ENCODE measurements around the gene KCNIP3. TPM values are rescaled to one million over a fixed set of nuclear protein-coding genes. Genes with fewer than 3 reads are reported as not detected.

KCNIP3 gene
- polyA plus RNA-seq, 1 of the 3 experiments (the other 2 are of a cell fraction): 0.97 TPM

DNA sequence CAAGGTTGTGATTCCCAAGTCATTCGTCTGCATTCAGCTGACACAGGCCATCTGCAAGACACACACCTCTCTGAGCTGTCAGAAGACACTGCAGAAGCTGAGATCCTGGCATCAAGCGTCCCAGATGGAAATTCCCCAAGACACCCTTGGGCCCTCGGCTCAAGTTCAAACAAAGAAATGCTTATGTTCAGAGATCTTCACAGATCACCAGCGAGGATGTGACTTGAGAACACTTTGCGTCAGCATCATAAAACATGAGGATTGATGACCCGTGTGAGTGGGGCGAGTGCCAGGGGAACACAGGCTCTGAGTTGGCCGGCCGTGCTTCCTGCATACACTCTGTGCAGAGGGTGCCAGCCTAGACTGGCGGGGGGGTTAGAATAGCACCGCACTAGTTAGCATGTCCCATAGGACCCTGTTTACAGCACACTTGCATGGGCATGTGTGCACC, 36.8 kb downstream of the KCNIP3 start:
- no peak for DNase-seq
- Histone ChIP-seq H3K9me2 (no peaks in the 10 kb centered on the region), H3K79me2 (ENCODE audit: insufficient read depth) (no peaks in the 10 kb centered on the region), H3K4me2 (no peak overlapping the region), H3F3A (replicated peaks; ENCODE audit: insufficient read depth) (no peaks in the 10 kb centered on the region), H3K4me1 (ENCODE audit: control insufficient read depth in 1 of 2, insufficient read depth in 2 of 2, low read depth in 1 of 2, low read length in 1 of 2) (no peaks in the 10 kb centered on the region; a peak in 1 of 4 replicates), H4K20me1 (ENCODE audit: insufficient read depth) (no peaks in the 10 kb centered on the region), H3K27ac (ENCODE audit: low read depth in 2 of 2, low read length in 1 of 2) (peak overlapping the region in 1 of 2 experiments; percentile 62; a peak in 2 of 4 replicates), H3K9ac (no peak overlapping the region), H3K27me3 (ENCODE audit: insufficient read depth) (peaks cover 7% of the 10 kb centered on the region; the same call in 1 of the 2 replicates), H3K4me3 (ENCODE audit: low read depth in 2 of 2, low read length in 1 of 2) (no peak overlapping the region), H2AFZ (ENCODE audit: low read depth) (no peak overlapping the region), H3K36me3 (replicated peaks in 1 of 2; ENCODE audit: control insufficient read depth in 1 of 2, insufficient read depth in 2 of 2, low read length in 1 of 2) (no peaks in the 10 kb centered on the region), H3K9me3 (no peaks in the 10 kb centered on the region)
- ChIA-PET POLR2A (no interaction called here), CTCF (interaction anchor here (1.9 kb wide), 1 partner anchor 19 kb away, joined by 6 read pairs; no protein-coding TSS in a partner anchor)
- 31% methylated on average over 8 of the region's 11 CpGs for WGBS (ENCODE audit: low lambda C conversion rate)
- TF ChIP-seq, protein P1, sequence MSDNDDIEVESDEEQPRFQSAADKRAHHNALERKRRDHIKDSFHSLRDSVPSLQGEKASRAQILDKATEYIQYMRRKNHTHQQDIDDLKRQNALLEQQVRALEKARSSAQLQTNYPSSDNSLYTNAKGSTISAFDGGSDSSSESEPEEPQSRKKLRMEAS (IDR thresholded peaks at IDR 0.05; ENCODE audit: low read depth): peak; percentile 28; the same call in 1 of the 2 replicates
- no peak for TF ChIP-seq MXI1 (IDR thresholded peaks at IDR 0.05; ENCODE audit: low read depth, low read length)
- TF ChIP-seq POLR2AphosphoS5 (IDR thresholded peaks at IDR 0.05; ENCODE audit: low read depth, low read length): peak; percentile 25; the same call in 1 of the 2 replicates
- peak; percentile 83 for TF ChIP-seq TCF12 (IDR thresholded peaks at IDR 0.05)
- TF ChIP-seq ELF1 (IDR thresholded peaks at IDR 0.05): 0 out of 2 replicates have a peak, but pooled peaks have one; percentile 22
- TF ChIP-seq EP300 (IDR thresholded peaks at IDR 0.05; ENCODE audit: borderline replicate concordance in 1 of 2, low read depth in 1 of 2, low read length in 1 of 2): peak in 1 of 2 experiments; percentile 47; a peak in 1 of 4 replicates
- peak; percentile 85 for TF ChIP-seq NFIC (IDR thresholded peaks at IDR 0.05; ENCODE audit: borderline replicate concordance)
- 0 out of 2 replicates have a peak, but pooled peaks have one; percentile 33 for TF ChIP-seq SIN3A (IDR thresholded peaks at IDR 0.05; ENCODE audit: borderline replicate concordance, low read depth, low read length)
- TF ChIP-seq, protein P2, sequence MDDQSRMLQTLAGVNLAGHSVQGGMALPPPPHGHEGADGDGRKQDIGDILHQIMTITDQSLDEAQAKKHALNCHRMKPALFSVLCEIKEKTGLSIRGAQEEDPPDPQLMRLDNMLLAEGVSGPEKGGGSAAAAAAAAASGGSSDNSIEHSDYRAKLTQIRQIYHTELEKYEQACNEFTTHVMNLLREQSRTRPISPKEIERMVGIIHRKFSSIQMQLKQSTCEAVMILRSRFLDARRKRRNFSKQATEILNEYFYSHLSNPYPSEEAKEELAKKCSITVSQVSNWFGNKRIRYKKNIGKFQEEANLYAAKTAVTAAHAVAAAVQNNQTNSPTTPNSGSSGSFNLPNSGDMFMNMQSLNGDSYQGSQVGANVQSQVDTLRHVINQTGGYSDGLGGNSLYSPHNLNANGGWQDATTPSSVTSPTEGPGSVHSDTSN (IDR thresholded peaks at IDR 0.05): peak; percentile 95
- TF ChIP-seq NRF1 (IDR thresholded peaks at IDR 0.05; ENCODE audit: low read depth, low read length): no peak

DNA sequence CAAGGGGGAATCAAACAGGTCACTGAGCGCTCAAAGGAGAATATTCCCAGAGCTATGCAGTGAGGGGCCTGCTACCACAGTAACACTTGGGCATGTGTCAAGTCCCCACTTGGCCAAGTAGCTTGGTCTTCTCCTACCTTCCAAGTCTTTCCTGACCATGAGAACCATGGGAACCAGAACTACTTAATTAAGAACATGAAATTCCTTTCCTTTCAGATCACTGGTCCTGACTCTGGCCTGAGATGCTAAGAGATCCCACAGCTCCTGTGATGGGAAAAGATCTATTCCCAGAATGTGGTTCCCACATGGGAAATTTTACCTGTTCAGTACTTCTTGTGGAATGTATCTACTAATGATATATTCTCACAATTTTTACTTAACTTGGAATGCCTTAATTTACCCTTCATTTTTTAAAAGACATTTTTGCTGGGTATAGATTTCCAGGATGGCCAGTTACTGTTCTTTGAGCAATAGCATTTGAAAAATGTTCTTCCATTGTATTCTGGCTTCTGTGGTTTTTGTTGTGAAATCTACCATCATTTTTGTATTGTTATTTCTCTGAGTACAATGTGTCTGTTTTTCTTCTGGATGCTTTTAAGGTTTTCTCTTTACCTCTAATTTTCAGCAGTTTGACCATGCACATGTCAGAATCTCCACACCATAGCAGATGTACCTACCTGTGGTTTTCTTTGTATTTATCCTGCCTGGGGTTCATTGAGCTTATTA, 37.9 kb downstream of the KCNIP3 start:
- Histone ChIP-seq H3K9me3 (no peaks in the 10 kb centered on the region), H4K20me1 (ENCODE audit: insufficient read depth) (no peaks in the 10 kb centered on the region), H3F3A (replicated peaks; ENCODE audit: insufficient read depth) (no peaks in the 10 kb centered on the region), H3K9ac (no peak overlapping the region), H3K4me3 (ENCODE audit: low read depth in 2 of 2, low read length in 1 of 2) (no peak overlapping the region), H2AFZ (ENCODE audit: low read depth) (no peak overlapping the region), H3K9me2 (no peaks in the 10 kb centered on the region), H3K4me1 (ENCODE audit: control insufficient read depth in 1 of 2, insufficient read depth in 2 of 2, low read depth in 1 of 2, low read length in 1 of 2) (no peaks in the 10 kb centered on the region; a peak in 1 of 4 replicates), H3K27me3 (ENCODE audit: insufficient read depth) (peaks cover 11% of the 10 kb centered on the region; the same call in 1 of the 2 replicates), H3K79me2 (ENCODE audit: insufficient read depth) (no peaks in the 10 kb centered on the region), H3K27ac (ENCODE audit: low read depth in 2 of 2, low read length in 1 of 2) (no peak overlapping the region), H3K36me3 (replicated peaks in 1 of 2; ENCODE audit: control insufficient read depth in 1 of 2, insufficient read depth in 2 of 2, low read length in 1 of 2) (no peaks in the 10 kb centered on the region), H3K4me2 (no peak overlapping the region)
- WGBS (ENCODE audit: low lambda C conversion rate): 57% methylated on average over 1 of the region's 1 CpG
- ChIA-PET CTCF (interaction anchor here (1.9 to 3.1 kb wide), 2 partner anchors 10 to 20 kb away, joined by 6 to 16 read pairs; no protein-coding TSS in a partner anchor), POLR2A (no interaction called here)
- DNase-seq: no peak
- TF ChIP-seq, protein P3, sequence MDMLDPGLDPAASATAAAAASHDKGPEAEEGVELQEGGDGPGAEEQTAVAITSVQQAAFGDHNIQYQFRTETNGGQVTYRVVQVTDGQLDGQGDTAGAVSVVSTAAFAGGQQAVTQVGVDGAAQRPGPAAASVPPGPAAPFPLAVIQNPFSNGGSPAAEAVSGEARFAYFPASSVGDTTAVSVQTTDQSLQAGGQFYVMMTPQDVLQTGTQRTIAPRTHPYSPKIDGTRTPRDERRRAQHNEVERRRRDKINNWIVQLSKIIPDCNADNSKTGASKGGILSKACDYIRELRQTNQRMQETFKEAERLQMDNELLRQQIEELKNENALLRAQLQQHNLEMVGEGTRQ (IDR thresholded peaks at IDR 0.05; ENCODE audit: borderline replicate concordance, low read depth, low read length): no peak
- no peak for TF ChIP-seq TEAD4 (IDR thresholded peaks at IDR 0.05; ENCODE audit: borderline replicate concordance, insufficient read depth)
- TF ChIP-seq CHD2 (IDR thresholded peaks at IDR 0.05; ENCODE audit: low read length, partially characterized antibody): no peak
- no peak for TF ChIP-seq FOXJ3 (CRISPR knock-in tag; IDR thresholded peaks at IDR 0.05)
- TF ChIP-seq, protein P4, sequence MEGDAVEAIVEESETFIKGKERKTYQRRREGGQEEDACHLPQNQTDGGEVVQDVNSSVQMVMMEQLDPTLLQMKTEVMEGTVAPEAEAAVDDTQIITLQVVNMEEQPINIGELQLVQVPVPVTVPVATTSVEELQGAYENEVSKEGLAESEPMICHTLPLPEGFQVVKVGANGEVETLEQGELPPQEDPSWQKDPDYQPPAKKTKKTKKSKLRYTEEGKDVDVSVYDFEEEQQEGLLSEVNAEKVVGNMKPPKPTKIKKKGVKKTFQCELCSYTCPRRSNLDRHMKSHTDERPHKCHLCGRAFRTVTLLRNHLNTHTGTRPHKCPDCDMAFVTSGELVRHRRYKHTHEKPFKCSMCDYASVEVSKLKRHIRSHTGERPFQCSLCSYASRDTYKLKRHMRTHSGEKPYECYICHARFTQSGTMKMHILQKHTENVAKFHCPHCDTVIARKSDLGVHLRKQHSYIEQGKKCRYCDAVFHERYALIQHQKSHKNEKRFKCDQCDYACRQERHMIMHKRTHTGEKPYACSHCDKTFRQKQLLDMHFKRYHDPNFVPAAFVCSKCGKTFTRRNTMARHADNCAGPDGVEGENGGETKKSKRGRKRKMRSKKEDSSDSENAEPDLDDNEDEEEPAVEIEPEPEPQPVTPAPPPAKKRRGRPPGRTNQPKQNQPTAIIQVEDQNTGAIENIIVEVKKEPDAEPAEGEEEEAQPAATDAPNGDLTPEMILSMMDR (IDR thresholded peaks at IDR 0.05): no peak
- no peak for TF ChIP-seq POLR2AphosphoS5 (IDR thresholded peaks at IDR 0.05; ENCODE audit: low read depth, low read length)
- TF ChIP-seq MXI1 (IDR thresholded peaks at IDR 0.05; ENCODE audit: low read depth, low read length): no peak
- TF ChIP-seq EP300 (IDR thresholded peaks at IDR 0.05; ENCODE audit: borderline replicate concordance in 1 of 2, low read depth in 1 of 2, low read length in 1 of 2): no peak
- TF ChIP-seq, protein P5, sequence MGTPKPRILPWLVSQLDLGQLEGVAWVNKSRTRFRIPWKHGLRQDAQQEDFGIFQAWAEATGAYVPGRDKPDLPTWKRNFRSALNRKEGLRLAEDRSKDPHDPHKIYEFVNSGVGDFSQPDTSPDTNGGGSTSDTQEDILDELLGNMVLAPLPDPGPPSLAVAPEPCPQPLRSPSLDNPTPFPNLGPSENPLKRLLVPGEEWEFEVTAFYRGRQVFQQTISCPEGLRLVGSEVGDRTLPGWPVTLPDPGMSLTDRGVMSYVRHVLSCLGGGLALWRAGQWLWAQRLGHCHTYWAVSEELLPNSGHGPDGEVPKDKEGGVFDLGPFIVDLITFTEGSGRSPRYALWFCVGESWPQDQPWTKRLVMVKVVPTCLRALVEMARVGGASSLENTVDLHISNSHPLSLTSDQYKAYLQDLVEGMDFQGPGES (IDR thresholded peaks at IDR 0.05; ENCODE audit: low read depth, low read length): no peak
- no peak for TF ChIP-seq SMC3 (IDR thresholded peaks at IDR 0.05; ENCODE audit: low read depth, low read length)
- no peak for TF ChIP-seq ELF1 (IDR thresholded peaks at IDR 0.05)
- no peak for TF ChIP-seq GATA2 (CRISPR knock-in tag; IDR thresholded peaks at IDR 0.05)
- TF ChIP-seq NFIC (IDR thresholded peaks at IDR 0.05; ENCODE audit: borderline replicate concordance): no peak
- no peak for TF ChIP-seq JUND (IDR thresholded peaks at IDR 0.05)
